Activated CD8-positive, alpha-beta memory T cell treated with anti-CD3 and anti-CD28 coated beads for 1 hour (primary cell): Measurements from ENCODE around the gene AADAC.
"Not testable (repeated sequence)": the region's sequence is repeated elsewhere in the genome, so short reads cannot be mapped to it uniquely, and the experiment has no call there.

Source experiments
- DNase-seq, 2 donors: peaks; one replicate each; pipeline ENCODE4 v3.0.0-alpha.2; 2020; ENCODE audit warnings: low read depth in 1 of 2; ENCODE audit errors: extremely low read depth in 1 of 2

AADAC gene

DNA sequence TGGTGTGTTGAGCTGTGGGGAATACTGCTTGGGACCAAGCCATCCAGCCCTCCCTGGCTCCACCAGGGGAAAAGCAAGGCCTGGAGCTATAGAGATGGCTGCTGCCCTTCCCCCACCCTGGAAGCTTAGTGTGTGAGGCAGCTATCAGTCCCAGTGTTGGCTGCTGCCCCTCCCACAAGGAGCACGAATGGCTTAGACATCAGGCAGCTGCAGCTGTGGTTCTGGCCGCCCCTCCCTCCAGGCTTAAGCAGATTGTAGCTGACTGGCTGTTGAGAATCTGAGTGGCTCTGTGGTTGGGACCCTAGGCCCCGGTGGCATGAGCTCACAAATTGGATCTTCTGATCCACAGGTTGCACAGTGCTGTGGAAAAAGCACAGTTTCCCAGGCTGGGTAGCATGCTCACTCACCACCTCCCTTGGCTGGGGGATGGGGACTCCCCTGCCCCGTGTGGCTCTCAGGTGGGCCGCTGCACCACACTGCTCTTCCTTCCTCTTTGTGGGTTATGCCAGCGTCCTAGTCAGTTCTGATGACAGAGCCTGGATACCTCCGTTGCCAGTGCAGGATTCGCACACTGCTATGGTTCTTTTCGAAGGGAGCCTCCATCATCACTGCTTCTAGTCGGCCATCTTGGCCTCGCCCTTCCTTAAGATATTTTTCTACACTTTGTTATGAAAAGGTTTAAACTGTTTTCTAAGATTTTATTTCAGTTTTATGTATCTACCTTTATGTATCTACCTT is 38.3 kb downstream of the AADAC start:
- no peak for DNase-seq

DNA sequence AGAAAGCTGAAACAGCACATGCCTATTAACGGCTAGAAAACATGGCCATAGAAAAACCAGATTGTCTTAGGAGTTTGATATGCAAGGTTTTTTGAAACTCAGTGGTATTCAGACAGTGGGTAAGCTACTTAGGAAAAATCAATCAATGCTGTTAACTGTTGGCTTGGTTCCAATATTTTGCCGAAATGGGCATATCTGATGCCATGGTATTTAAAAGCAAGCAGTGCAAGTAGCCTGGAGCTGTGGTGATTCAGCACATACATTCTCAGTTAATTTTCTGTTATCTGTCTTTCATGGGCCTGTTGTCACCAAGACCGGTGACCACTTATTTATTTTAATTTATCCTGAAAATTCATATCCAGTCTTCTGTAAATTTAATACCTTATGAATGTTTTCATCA is 42.2 kb downstream of the AADAC start:
- DNase-seq: no peak

DNA sequence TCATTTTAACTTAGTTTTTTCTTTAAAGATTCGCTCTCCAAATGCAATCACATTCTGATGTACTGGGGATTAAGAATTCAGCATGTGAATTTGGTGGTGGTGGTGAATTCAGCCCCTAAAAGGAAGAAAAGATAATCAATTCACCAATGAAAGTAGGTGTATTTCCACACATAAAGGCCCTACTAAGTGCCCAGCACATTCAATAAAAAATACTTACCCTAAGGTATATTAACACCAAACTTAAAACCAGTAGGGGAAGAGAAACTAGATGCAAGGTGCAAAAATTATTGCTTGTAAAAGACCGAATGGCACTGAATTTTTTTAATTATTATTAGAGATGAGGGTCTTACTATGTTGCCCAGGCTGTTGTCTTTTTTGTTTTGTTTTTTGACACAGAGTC is 42.7 kb downstream of the AADAC start:
- no peak for DNase-seq

DNA sequence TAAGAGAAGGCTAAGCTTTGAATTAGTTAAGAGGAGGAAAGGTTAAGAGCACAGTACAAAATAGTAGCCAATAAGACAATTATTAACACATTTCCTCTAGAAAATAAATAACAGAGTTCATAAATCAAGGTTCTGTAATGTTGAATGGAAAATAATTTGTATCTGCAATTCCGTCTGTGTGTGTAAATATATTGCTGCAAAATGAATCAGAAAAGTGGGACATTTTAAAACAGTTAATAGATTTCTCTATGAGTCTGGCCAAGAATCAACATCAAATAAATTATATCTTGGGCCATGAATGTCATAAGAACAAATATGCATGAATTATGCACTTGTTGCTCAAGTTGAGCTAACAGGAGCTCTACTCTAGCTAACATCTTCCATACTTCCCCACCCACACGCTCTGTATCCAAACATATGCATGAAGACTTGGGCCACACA is 45.3 kb downstream of the AADAC start:
- no peak for DNase-seq

DNA sequence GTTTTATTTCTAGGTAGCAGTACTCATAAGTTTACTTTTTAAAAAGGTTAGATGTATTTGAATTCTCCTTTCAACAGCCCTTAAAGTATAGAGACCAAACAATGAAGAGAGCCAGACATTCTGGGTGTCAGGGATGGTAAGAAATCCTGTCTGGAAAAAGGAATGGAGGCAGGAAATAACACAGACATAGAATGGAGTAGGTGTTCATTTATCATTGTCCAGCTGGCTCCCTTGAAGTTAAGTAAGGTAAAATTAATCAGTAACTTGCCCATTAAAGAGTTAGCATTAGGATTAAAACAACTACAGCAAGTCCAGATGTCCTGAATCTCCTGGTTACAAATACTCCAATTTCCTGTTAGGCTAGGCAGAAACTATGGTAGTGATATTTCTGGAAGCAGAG is 46.0 kb downstream of the AADAC start:
- DNase-seq: no peak

DNA sequence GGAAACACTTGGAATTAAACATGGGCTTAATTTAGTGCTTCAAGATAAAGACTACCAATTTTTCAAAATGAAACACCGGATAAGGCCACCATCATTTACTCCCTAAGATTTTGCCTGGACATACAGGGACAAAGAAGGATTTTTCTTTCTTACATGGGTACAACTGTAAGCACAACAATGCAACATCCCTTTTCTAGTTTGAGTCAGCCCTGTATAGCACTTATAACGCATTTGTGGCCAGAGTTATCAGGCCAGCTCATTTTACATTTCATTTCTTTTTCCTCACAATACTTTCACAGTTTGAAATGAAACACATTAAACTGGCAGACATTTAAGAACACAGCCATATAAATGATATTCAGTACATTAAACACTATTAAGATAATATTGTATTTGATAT is 49.7 kb downstream of the AADAC start:
- DNase-seq: no peak

DNA sequence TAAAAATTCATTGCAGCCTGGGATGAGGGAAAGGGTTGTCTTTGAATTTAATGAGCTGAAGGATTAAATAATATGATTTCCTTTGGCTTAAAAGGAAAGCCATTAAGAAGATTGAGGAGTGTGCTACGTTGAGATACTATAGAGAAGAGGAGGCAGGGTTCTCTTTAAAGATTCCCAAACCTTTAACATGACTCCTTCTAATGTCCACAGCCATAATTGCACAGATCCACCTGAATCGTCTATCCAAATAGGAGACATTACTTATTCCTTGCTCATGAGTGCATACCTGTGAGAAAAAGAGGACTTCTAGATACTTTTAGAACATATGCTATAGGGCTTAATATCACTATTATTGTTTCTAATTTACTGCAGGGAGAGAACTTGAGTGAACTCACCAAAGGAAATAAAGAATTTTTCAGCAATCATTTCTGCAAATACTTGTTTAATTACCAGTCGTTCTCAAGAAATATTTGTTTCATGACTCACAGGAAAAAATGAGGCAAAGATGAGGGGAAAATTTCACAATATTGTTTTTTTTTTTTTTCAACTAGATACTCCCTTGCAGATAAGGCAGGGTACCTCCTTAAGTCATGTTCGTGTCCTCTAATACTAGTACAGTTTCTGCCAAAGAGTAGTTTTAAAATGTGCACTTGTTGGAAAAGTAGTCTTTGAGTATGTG is 50.6 kb downstream of the AADAC start:
- DNase-seq: no peak

DNA sequence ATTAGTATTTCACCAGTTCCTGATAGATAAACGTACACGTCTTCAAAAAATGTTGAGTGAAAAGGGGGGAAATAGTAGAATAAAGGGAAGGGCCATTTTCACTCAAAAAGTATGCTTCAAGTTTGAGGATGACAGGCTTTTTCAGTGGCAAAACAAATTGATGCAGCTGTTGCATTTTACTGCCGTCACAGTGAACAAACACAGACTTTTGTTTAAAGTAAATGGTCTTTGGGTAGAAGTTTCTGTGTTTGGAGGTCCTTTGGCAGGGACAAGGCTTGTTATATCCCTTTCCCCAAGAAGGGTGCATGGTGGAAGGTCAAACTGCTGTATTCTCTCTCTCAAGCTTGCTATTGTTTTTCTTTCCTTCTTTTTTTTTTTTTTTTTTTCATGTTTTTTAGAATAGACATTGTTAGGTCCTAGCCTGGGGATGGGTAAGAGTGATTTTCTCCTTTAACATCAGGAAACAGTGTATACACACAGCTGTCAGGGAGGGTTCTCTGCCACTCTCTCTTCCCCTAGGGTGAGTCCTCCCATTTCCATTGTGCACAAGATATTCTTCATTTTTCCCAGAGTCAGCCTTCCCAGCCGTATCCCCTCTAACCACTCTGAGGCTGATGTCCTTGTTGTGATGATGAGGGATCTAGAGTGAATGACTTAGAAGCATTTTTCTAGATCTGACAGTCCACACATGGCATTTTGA is 52.9 kb downstream of the AADAC start:
- DNase-seq: no peak

DNA sequence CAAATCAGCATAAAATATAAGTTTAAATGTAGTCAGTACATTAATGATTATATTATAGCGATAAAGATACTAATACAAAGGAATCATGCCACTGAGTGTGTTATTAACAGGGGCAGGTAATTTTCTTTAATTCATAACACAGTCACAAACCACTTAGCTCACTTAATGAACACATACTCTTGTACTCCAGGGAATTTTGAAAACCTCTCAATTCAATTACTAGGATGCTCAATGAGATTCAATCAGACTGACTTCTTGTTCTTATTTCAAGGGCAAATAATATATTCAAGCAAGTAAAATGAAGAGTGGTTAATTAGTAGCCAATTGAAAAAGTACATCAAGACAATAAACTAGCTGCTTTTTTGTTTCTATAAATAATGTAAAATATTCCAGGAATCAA is 53.8 kb downstream of the AADAC start:
- DNase-seq: no peak

DNA sequence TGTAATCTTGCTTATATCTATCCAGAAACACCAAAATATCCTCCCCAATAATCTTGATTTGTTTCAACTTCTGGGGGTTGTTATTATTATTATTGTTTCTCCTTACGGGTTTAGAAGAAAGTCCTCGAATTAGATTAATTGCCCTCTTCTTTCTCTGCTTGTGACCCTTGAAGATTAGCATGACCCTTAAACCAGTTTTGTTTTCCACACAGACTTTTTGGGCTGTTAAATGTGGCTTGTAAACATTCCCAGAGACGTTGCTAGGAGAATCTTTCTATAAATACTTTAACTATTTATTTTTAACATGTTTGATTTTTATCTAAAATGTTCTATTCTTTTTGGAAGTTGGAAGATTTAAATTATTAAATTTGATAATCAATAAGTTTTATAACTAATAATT is 55.3 kb downstream of the AADAC start:
- no peak for DNase-seq

DNA sequence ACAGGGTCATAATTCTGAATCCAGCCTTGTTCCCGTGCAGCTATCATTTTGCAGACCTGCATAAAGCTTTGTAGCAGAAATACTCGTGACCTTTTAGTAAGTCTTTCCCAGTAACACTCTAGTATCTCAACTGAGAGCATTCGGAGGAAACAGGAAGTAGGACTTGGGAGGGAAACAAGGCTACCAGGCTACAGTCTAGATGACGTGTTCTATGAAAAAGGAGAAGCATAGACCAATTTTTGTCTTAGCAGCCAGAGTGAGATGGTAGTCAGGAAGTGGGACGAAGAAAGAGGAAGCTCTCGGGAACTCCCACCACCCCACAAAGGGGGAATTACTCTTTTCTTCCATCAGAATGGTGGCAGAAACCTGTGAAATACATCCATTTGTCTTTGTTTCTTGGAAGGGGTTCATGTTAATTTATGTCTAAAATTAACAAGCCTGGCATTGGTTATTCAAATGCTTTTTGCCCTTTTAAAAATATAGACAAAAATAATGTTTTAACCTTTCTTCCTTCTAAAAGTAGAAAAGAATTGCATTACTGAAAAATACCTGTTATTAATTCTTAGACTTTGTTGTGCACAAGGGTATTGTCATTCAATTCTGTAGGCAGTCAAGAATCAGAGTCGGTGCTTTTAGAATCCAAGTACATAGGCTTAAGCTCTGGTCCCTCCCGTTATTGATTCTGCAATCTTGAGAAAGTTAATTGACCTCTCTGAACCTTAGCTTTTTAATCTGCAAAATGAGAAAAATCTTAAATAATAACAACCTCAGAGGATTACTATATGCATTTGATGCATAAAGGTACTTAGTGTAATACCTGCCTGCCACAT is 57.9 kb downstream of the AADAC start:
- DNase-seq: no peak

DNA sequence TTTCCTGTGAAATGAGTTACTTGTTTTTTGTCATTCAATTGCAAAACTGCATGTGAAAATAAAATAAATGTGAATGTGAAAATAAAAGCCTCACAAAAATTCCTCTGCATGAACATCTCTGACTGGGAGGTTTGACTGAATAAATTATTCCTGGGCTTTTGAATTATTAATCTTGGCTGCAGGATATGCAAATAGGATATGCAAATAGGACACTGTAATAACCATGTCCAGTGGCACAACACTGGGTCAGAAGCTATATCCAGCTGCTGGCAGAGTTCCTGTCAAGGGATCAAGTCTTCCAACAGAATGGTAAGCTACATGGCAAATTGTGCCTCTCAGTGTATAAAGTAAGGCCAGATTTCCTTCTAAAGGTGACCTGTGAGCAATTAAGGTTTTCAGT is 59.5 kb downstream of the AADAC start, which contains the start of gene SUCNR1:
Gene SUCNR1 (plus strand): TSS at position 246 of the 400 bp plus-strand sequence. CDS start 6,250 bp downstream, outside the sequence.
- DNase-seq: no peak

DNA sequence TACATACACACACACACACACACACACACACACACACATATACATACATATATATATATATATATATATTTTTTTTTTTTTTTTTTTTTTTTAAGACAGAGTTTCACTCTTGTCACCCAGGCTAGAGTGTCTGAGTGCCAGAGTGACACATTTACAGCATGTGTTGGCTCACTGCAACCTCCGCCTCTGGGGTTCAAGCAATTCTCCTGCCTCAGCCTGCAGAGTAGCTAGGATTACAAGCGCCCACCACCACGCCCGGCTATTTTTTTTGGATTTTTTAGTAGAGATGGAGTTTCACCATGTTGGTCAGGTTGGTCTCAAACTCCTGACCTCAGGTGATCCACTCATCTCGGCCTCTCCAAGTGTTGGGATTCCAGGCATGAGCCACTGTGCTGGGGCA is 60.2 kb downstream of the AADAC start:
- not testable (repeated sequence) for DNase-seq

DNA sequence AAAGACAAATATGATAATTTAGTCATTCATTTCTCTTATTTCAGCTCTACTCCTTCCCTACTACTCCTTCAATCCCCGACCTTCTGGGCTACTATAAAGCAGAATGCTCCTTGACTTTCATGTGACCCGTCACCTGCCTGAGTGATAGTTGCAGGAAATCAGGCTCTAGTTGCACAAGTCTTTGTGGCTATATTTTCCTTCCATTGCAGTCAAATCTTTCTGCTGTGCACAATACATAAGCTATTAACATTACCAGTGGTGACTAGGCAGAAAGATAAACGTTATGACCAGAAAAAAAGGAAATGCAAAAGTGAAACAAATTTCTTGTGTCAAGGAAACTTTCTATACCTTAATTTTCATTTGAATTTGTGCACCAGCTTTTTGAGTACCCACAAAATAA is 61.8 kb downstream of the AADAC start:
- DNase-seq: no peak

DNA sequence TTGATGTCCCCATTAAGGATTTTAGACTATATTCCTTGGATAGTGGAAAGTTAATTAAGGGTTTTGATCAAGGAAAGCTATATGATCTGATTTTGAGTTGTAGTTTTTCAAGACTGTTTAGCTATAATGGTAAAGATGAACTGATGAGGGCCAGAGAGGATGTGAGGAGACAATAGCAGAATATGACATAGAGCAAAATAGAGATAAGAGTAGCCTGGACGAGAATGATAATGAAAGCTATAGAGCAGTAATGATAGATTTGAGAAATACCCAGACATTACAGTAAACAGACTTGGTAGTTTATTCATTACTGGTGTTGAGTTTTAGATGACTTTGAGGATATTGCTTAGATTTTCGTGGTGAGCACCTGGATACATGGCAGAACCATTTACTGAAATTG is 63.4 kb downstream of the AADAC start:
- no peak for DNase-seq
